ENCODE data around the gene MYL6.

DNA sequence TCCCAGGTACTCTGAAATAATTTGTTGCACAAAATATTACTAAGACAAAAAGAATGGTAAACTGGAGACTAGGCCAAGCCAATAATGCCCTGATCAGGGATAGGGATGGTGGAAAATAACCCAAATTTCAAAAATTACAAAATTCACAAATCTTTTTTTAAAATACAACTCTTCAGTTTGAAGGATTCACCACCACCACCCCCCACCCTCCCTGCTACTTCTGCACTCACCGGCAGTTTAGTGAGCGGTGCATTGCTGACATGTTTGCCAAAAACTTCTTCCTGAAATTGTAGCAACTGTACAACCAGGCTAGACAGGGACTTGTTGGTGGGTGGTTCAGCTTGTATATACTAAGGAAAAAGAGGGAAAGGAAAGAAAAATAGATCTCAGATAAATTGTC lies 28.8 kb downstream of the MYL6 start:
- no peak for TF ChIP-seq CTCF (IDR thresholded peaks at IDR 0.05)
- no peak for TF ChIP-seq POLR2A (IDR thresholded peaks at IDR 0.05)
- TF ChIP-seq POLR2AphosphoS5 (IDR thresholded peaks at IDR 0.05) = no peak
- no peak for TF ChIP-seq EP300 (IDR thresholded peaks at IDR 0.05; ENCODE audit: low read depth)
